Upper lobe of left lung (tissue), 6 donors: ENCODE measurements around the gene AFF3. TPM values are rescaled to one million over a fixed set of nuclear protein-coding genes. Genes with fewer than 3 reads are reported as not detected.

ENCODE experiments used
- ATAC-seq, 2 donors: fragments of 200-7000 bp; cut with Tn5 transposase; one replicate each; pipeline ENCODE4 v1.9.1; 2022; ENCODE audit warnings: mild to moderate bottlenecking in 2 of 2, moderate library complexity in 2 of 2; ENCODE audit not compliant: low FRiP score in 2 of 2
- DNase-seq, 2 donors: peaks; one replicate each; pipeline ENCODE4 v3.0.0-alpha.2; 2019 to 2020
- H3K27ac ChIP-seq, 4 donors: fragments of 200-600 bp; sonication (generic); one replicate each; pipeline ENCODE4 v1.5.1; 2016 to 2019
- H3K27me3 ChIP-seq, 4 donors: fragments of 200-600 bp; sonication (generic); one replicate each; pipeline ENCODE4 v1.5.1; 2017 to 2019
- H3K36me3 ChIP-seq, 4 donors: fragments of 200-600 bp; sonication (generic); one replicate each; pipeline ENCODE4 v1.5.1; 2016 to 2019
- H3K4me1 ChIP-seq, 4 donors: fragments of 200-600 bp; sonication (generic); one replicate each; pipeline ENCODE4 v1.5.1; 2018 to 2019
- H3K4me3 ChIP-seq, 4 donors: fragments of 200-600 bp; sonication (generic); one replicate each; pipeline ENCODE4 v1.5.1; 2017 to 2019; ENCODE audit warnings: mild to moderate bottlenecking in 2 of 4, moderate library complexity in 1 of 4
- H3K9me3 ChIP-seq, 4 donors: fragments of 200-600 bp; sonication (generic); one replicate each; pipeline ENCODE4 v1.5.1; 2018 to 2019
- EP300 ChIP-seq, 4 donors: sonication (generic); formaldehyde crosslinking; IDR thresholded peaks; one replicate each; pipeline ENCODE4 v1.5.1; 2017; ENCODE audit warnings: antibody characterized with exemption in 4 of 4, control low read depth in 2 of 4
- POLR2A ChIP-seq, 4 donors: fragments of 450-650 bp; IDR thresholded peaks; one replicate each; pipeline ENCODE4 v1.5.1; 2016 to 2017; ENCODE audit warnings: antibody characterized with exemption in 4 of 4, mild to moderate bottlenecking in 2 of 4
- POLR2AphosphoS5 ChIP-seq, 2 donors: sonication (generic); formaldehyde crosslinking; IDR thresholded peaks; one replicate each; pipeline ENCODE4 v1.5.1; 2017; ENCODE audit warnings: antibody characterized with exemption in 2 of 2
- WGBS, 2 donors: methylation state at CpG; one replicate each; pipeline ENCODE4 v1.1.5; 2017 to 2018; 5-methylcytosine and 5-hydroxymethylcytosine counted together
- total RNA-seq, 6 donors: library from RNA; depleted of rRNA in 4 of 6; stranded (reverse); fragments of >200 nt in 4 of 6; gene quantifications; one replicate each; pipeline versions ENCODE4 v1.1.0 to v1.2.1, GENCODE V29; 2016 to 2021
- TF ChIP-seq, protein P1 (sequence below), 6 experiments: fragments of 450-650 bp in 4 of 6; fragments of 200-600 bp in 2 of 6; sonication (generic) in 2 of 6; IDR thresholded peaks; one replicate each; pipeline ENCODE4 v1.5.1; 2016 to 2019; ENCODE audit warnings: antibody characterized with exemption in 6 of 6
- donor health status: DM: no; HTN: no; CAD: no; lungs with moderate emphysema.
- donor health status: DM: no; HTN: yes; CAD: no; lungs with severe emphysema.

AFF3 gene
- total RNA-seq, 6 donors from 2014 or later, result 21.0 to 195 (median 47.9) TPM

DNA sequence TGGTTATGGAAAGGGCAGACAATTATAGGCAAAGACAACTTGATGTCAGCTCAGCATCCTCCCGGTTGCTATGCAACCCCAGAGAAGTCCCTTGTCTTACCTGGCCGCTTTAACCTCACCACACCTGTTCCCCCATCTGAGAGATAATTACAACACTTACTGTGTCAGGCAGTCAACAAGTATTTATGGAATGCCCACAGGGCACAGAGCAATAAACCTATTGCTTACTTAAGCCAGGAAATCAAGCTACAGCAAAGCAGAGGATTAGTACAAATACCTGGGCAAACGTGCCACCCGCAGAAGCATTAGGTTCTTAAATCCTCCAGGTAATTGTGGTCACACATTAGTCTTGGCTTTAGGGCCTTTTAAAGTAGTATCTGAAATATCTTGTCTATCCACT lies 332.2 kb downstream of the AFF3 start:
- 80 to 93% methylated on average over 4 of the region's 4 CpGs for WGBS, 2 donors
- no peaks in the 10 kb centered on the region for H3K4me1 ChIP-seq
- no peak for ATAC-seq
- no peak for TF ChIP-seq EP300 (IDR thresholded peaks at IDR 0.05)
- TF ChIP-seq, protein P1, sequence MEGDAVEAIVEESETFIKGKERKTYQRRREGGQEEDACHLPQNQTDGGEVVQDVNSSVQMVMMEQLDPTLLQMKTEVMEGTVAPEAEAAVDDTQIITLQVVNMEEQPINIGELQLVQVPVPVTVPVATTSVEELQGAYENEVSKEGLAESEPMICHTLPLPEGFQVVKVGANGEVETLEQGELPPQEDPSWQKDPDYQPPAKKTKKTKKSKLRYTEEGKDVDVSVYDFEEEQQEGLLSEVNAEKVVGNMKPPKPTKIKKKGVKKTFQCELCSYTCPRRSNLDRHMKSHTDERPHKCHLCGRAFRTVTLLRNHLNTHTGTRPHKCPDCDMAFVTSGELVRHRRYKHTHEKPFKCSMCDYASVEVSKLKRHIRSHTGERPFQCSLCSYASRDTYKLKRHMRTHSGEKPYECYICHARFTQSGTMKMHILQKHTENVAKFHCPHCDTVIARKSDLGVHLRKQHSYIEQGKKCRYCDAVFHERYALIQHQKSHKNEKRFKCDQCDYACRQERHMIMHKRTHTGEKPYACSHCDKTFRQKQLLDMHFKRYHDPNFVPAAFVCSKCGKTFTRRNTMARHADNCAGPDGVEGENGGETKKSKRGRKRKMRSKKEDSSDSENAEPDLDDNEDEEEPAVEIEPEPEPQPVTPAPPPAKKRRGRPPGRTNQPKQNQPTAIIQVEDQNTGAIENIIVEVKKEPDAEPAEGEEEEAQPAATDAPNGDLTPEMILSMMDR (IDR thresholded peaks at IDR 0.05), result no peak
- no peak for TF ChIP-seq POLR2A (IDR thresholded peaks at IDR 0.05)
- TF ChIP-seq POLR2AphosphoS5 (IDR thresholded peaks at IDR 0.05), result no peak
- no peaks in the 10 kb centered on the region for H3K27me3 ChIP-seq
- no peaks in the 10 kb centered on the region for H3K36me3 ChIP-seq
- H3K27ac ChIP-seq, result no peak overlapping the region
- H3K9me3 ChIP-seq, result no peaks in the 10 kb centered on the region
- DNase-seq, result no peak
- H3K4me3 ChIP-seq, result no peak overlapping the region

DNA sequence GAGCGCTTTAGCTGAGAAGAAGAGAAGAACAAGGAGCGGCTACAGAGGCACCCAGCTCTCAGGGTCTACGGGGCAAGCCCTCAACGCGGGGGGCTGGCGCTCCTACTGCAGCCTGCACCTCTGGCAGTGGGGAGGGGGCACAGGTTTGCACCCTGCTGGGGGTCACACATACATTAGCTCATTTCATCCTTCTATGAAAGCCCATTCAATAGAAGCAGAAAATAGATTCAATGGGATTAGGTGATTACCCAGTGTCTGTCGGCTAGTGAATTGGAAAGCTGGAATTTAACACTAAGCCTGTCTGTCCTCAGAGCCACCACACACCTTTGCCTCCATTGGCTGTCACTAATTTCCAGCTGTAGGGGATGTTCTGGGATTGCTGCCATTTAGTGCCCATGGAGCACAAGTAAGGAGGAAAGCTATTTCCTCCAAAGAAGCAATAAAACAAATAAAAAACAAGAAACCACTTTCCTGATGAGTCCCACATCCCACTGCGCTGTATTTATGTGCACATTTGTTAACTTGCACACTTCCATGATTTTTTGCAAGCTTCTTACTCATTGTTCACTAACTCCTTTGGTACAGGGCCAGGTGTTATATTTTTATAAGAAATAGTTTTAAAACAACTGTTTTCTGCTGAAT lies 333.0 kb downstream of the AFF3 start:
- TF ChIP-seq, protein P1 (IDR thresholded peaks at IDR 0.05), result no peak
- TF ChIP-seq POLR2A (IDR thresholded peaks at IDR 0.05), result no peak
- no peak for TF ChIP-seq POLR2AphosphoS5 (IDR thresholded peaks at IDR 0.05)
- TF ChIP-seq EP300 (IDR thresholded peaks at IDR 0.05), result no peak
- no peaks in the 10 kb centered on the region for H3K27me3 ChIP-seq
- 94 to 97% methylated on average over 8 of the region's 8 CpGs for WGBS, 2 donors
- no peaks in the 10 kb centered on the region for H3K36me3 ChIP-seq
- no peak overlapping the region for H3K27ac ChIP-seq
- no peaks in the 10 kb centered on the region for H3K9me3 ChIP-seq
- peak in 1 of 2 donors; percentile 38 for DNase-seq
- no peak for ATAC-seq
- no peaks in the 10 kb centered on the region for H3K4me1 ChIP-seq
- no peak overlapping the region for H3K4me3 ChIP-seq

DNA sequence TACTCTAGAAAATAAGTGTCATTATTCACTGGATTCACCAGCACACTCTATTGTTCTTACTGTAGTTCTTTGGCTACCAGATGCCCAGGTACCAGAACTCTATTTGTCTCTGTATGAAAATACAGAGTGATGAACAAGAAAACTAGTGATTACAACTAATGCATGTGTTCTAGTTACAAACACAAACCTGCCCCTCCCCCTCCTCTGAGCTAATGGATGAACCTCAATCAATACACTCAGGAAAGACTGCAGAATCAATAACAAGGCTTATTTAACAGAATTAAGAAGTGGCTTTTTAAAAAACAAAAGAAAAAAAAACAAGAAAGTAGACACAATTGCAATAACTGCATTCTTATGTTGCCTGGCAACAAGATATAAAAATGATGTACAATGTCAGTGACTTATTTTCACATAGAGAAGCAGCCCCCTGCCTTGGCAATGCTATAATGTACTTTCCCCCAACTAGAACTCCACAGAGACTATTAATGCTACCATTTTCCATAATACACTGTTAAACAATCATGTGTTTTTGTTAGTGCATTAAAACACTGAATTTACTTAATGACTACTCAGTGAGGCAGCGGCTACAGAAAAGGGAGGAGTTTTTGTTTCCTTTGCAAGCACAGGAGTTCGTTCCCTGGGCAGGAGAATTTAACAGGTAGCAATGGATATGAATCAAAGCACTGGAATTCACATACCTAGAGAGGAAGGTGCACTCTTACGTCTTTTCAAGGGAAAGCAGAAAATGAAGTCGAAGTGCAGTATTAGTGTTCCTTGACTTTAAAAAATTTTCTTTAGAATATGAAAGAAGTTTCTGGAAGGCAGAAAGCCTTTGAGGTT lies 333.8 kb downstream of the AFF3 start:
- no peak for ATAC-seq
- TF ChIP-seq POLR2AphosphoS5 (IDR thresholded peaks at IDR 0.05), result no peak
- no peak for TF ChIP-seq EP300 (IDR thresholded peaks at IDR 0.05)
- Histone ChIP-seq H3K27ac (no peak overlapping the region), H3K4me1 (no peaks in the 10 kb centered on the region), H3K27me3 (no peaks in the 10 kb centered on the region), H3K9me3 (no peaks in the 10 kb centered on the region), H3K36me3 (no peaks in the 10 kb centered on the region), H3K4me3 (no peak overlapping the region)
- no peak for DNase-seq
- 90 to 92% methylated on average over 4 of the region's 4 CpGs for WGBS, 2 donors

DNA sequence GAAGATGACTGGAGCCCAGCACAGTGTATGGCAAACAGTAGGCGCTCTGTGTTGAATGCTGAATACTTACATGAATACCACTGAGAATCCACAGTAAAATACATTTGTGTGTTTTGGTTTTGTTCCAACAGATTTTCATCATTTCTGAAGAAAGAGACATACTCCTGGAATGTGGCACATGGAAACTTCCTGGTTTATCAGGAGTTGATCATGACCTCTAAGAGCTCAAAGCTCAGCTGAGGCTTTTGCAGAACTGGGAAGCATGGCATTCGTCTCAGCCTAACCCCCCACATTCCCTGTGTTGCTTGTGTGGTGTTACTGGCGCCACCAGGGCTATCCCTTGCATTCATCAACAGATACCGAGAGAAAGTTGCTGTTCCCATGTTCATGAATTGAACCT lies 335.6 kb downstream of the AFF3 start:
- TF ChIP-seq POLR2A (IDR thresholded peaks at IDR 0.05), result no peak
- no peak for TF ChIP-seq EP300 (IDR thresholded peaks at IDR 0.05)
- no peak for TF ChIP-seq POLR2AphosphoS5 (IDR thresholded peaks at IDR 0.05)
- TF ChIP-seq, protein P1 (IDR thresholded peaks at IDR 0.05), result no peak
- no peaks in the 10 kb centered on the region for H3K4me1 ChIP-seq
- H3K36me3 ChIP-seq, result no peaks in the 10 kb centered on the region
- H3K27me3 ChIP-seq, result no peaks in the 10 kb centered on the region
- H3K9me3 ChIP-seq, result no peaks in the 10 kb centered on the region
- H3K4me3 ChIP-seq, result no peak overlapping the region
- ATAC-seq, result no peak
- H3K27ac ChIP-seq, result no peak overlapping the region
- 91 to 95% methylated on average over 4 of the region's 4 CpGs for whole genome bisulfite sequencing, 2 donors
- no peak for DNase-seq

DNA sequence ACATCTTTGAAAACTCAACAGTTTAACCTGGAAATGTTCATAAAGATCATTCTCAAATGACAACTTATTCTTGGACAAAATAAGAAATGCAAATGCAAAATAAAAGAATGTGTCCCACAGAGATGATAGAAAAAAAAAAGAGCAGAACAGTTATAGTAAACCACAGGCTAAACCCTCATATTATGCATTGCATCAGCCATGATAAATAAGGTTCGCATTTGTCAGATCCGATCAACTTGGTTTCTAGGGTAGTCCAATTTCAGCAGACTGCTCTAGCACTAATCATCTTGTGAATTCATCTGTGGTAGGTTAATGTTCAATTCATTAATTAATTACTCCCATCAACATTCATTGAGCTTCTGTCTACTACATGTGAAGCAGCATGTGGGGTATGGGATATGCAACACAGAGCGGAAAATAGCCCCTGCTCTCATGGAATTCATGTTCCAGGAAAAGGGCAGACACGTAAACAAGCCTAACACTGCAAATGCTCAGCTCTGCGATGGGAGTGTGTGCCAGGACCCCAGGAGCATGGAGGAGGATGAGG lies 336.4 kb downstream of the AFF3 start:
- no peak for TF ChIP-seq POLR2AphosphoS5 (IDR thresholded peaks at IDR 0.05)
- TF ChIP-seq, protein P1 (IDR thresholded peaks at IDR 0.05), result no peak
- TF ChIP-seq EP300 (IDR thresholded peaks at IDR 0.05), result no peak
- TF ChIP-seq POLR2A (IDR thresholded peaks at IDR 0.05), result no peak
- H3K27me3 ChIP-seq, result no peaks in the 10 kb centered on the region
- no peaks in the 10 kb centered on the region for H3K4me1 ChIP-seq
- no peak overlapping the region for H3K4me3 ChIP-seq
- WGBS, 2 donors, result 92 to 93% methylated on average over 5 of the region's 5 CpGs
- no peak overlapping the region for H3K27ac ChIP-seq
- ATAC-seq, result no peak
- no peak for DNase-seq
- H3K9me3 ChIP-seq, result no peaks in the 10 kb centered on the region
- no peaks in the 10 kb centered on the region for H3K36me3 ChIP-seq
